ENCODE results near the gene ME3. TPM values are rescaled to one million over a fixed set of nuclear protein-coding genes. Genes with fewer than 3 reads are reported as not detected.

Gene ME3
- total RNA-seq: 34.8 and 42.5 TPM in 2 replicates

DNA sequence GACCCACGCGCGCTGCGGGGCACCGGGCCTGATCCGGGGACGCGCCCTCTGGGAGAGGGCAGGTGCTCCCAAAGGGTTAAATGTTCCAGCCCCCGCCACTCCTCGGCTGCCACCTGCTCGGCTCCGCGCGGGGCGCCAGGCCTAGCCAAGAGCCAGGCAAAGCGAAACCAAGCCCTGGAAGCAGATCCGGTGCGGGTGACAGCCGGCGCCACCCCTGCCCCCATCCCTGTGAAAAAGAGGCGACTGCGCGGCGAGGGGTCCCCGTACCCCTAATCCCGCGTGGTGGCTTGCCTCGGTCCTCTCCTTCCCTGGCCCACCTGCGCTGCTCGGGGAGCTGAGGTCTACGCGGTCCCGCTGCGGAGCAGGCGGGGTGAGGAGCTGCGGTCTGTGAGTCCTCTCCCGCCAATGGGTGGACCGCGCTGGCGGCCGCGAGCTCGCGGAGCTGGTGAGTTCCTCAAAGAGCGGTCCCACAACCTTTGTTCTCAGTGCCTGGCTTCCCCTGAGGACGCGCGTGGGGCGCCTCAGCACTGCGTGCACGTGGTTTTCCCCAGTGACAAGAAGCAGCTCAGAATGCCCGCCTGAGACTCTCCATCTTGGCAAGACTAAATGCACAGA is at the start of gene ME3:
Gene ME3, minus strand, starts transcription at position 610 of the 615 bp plus-strand sequence.

Other genes with a start within 250 kb of the ME3 start
- gene PRSS23, start 127.9 kb upstream of the ME3 start, total RNA-seq: 70.6 and 325 TPM in 2 replicates